Cardiac muscle cell (in vitro differentiated cells and primary cell): ENCODE measurements around the gene RGL2. TPM values are rescaled to one million over a fixed set of nuclear protein-coding genes. Genes with fewer than 3 reads are reported as not detected.

Source experiments
- DNase-seq, 2 donors: peaks; one replicate each; pipeline versions ENCODE4 v3.0.0 to v3.0.0-alpha.2; 2010 to 2017; ENCODE audit warnings: low read depth in 1 of 2, low spot score in 1 of 2
- H3K27ac ChIP-seq: fragments of 200-600 bp; sonication (generic); 2 replicates; pipeline ENCODE4 v1.5.1; 2016
- H3K27me3 ChIP-seq: fragments of 200-600 bp; sonication (generic); 2 replicates; pipeline ENCODE4 v1.6.0; 2016; ENCODE audit warnings: control low read depth
- H3K36me3 ChIP-seq: fragments of 200-600 bp; sonication (generic); 2 replicates; pipeline ENCODE4 v1.5.1; 2016; ENCODE audit warnings: control low read depth
- H3K4me1 ChIP-seq: fragments of 200-600 bp; sonication (generic); 2 replicates; pipeline ENCODE4 v1.8.1; 2017; ENCODE audit warnings: low read depth, mild to moderate bottlenecking, mixed run types
- H3K4me3 ChIP-seq: fragments of 200-600 bp; sonication (generic); 2 replicates; pipeline ENCODE4 v1.5.1; 2016; ENCODE audit warnings: mild to moderate bottlenecking
- H3K9me3 ChIP-seq: fragments of 200-600 bp; sonication (generic); 2 replicates; pipeline ENCODE4 v1.5.1; 2017; ENCODE audit warnings: low read depth, mild to moderate bottlenecking, control low read depth
- polyA plus RNA-seq: library from polyadenylated mRNA; unstranded; fragments of >200 nt; fragmentation: Nextera tagmentation; extraction: Ambion mirVana; gene quantifications from 2 replicates; pipeline ENCODE4 v1.2.1, GENCODE V29; 2016
- total RNA-seq: library from RNA; depleted of rRNA; stranded (reverse); fragments of >200 nt; gene quantifications from 2 replicates; pipeline ENCODE4 v1.2.3, GENCODE V29; 2016
- TF ChIP-seq, protein P1 (sequence below): IDR thresholded peaks from 2 replicates; pipeline ENCODE4 v1.5.1; 2012; ENCODE audit warnings: low read depth, mild to moderate bottlenecking, low read length

The RGL2 gene
- total and polyA plus RNA-seq, 2 experiments from 2014 or later: 86.1 to 89.8 TPM

DNA sequence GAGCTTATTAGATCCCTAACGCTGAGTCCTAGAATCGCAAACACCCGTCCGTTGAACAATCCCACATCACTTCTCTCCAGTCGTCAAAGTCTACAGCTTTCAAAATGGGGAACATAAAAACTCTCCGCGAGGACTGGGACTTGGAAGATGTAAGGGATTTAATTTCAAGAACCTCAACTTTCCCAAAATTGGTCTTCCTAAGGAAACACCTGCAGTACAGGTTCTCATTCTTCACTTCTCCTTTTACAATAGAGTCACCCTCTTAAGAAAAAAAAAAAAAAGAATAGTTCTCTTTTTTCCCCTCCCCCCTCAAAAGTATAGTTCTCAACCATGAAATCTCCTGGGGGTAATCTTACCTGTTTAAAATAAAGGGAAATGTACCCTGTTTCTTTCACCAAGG, 25.4 kb upstream of the RGL2 start:
- no peaks in the 10 kb centered on the region for H3K27me3 ChIP-seq

DNA sequence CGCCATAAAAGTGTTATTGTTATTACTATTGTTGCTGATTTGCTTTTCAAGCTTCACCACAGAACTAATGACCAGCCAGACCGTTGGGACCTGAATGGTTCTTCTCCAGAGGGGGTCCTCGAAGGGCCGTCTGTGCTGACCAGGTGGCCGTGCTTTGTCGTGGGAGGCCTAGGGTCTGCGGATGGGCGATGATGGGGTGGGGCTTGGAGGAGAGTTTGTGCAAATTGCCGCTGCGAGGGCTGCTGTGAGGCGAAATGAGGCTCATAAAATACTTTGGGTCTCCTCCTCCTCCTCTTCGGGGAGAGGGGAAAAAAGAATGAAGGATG, 24.8 kb upstream of the RGL2 start:
- peak overlapping the region; percentile 63 for H3K4me3 ChIP-seq
- H3K9me3 ChIP-seq: no peaks in the 10 kb centered on the region
- no peak for DNase-seq
- peak overlapping the region; percentile 92 for H3K27ac ChIP-seq
- no peaks in the 10 kb centered on the region for H3K27me3 ChIP-seq
- TF ChIP-seq, protein P1, sequence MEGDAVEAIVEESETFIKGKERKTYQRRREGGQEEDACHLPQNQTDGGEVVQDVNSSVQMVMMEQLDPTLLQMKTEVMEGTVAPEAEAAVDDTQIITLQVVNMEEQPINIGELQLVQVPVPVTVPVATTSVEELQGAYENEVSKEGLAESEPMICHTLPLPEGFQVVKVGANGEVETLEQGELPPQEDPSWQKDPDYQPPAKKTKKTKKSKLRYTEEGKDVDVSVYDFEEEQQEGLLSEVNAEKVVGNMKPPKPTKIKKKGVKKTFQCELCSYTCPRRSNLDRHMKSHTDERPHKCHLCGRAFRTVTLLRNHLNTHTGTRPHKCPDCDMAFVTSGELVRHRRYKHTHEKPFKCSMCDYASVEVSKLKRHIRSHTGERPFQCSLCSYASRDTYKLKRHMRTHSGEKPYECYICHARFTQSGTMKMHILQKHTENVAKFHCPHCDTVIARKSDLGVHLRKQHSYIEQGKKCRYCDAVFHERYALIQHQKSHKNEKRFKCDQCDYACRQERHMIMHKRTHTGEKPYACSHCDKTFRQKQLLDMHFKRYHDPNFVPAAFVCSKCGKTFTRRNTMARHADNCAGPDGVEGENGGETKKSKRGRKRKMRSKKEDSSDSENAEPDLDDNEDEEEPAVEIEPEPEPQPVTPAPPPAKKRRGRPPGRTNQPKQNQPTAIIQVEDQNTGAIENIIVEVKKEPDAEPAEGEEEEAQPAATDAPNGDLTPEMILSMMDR: no peak
- peaks cover 6% of the 10 kb centered on the region for H3K4me1 ChIP-seq
- peaks cover 20% of the 10 kb centered on the region for H3K36me3 ChIP-seq

More for the DNA sequence above, 25.4 kb upstream of the RGL2 start:
- TF ChIP-seq, protein P1: no peak
- Histone ChIP-seq H3K36me3 (peaks cover 14% of the 10 kb centered on the region), H3K4me3 (no peak overlapping the region), H3K27ac (no peak overlapping the region), H3K4me1 (peaks cover 6% of the 10 kb centered on the region), H3K9me3 (no peaks in the 10 kb centered on the region)
- no peak for DNase-seq

DNA sequence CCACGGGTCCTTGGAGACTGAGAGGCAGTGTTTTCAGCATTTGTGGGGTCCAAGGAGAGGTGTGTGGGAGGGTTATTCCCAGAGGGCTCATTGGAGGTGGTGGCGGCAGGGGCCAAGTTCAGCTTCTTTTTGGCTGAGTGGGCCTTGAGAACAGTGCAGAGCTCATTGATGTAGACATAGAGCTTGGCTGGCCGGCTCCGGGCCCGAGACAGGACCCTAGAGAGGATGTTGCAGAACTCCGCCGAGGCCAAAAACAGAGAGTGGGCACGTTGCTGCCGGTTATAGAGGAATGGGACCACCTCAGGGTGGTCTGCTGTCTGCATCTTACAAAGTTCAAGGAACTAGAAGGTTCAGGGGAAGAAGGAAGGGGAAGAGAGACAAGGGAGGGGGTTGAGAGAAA, 22.5 kb upstream of the RGL2 start:
- peaks cover 9% of the 10 kb centered on the region for H3K4me1 ChIP-seq
- no peaks in the 10 kb centered on the region for H3K27me3 ChIP-seq
- peaks cover 21% of the 10 kb centered on the region for H3K36me3 ChIP-seq
- H3K4me3 ChIP-seq: no peak overlapping the region
- H3K9me3 ChIP-seq: no peaks in the 10 kb centered on the region
- no peak for DNase-seq
- TF ChIP-seq, protein P1: no peak
- no peak overlapping the region for H3K27ac ChIP-seq

GRCh38 chr6:33320315-33321181, 21.8 kb upstream of the RGL2 start:
- DNase-seq: peak in 1 of 2 donors; percentile 94
- H3K27ac ChIP-seq: no peak overlapping the region

GRCh38 chr6:33319939-33320314, 21.2 kb upstream of the RGL2 start:
- TF ChIP-seq, protein P1: no peak
- no peak for DNase-seq
- no peak overlapping the region for H3K27ac ChIP-seq
- H3K4me1 ChIP-seq: peaks cover 9% of the 10 kb centered on the region
- H3K4me3 ChIP-seq: no peak overlapping the region
- peaks cover 21% of the 10 kb centered on the region for H3K36me3 ChIP-seq
- no peaks in the 10 kb centered on the region for H3K9me3 ChIP-seq
- no peaks in the 10 kb centered on the region for H3K27me3 ChIP-seq

More at GRCh38 chr6:33320315-33321181, 21.8 kb upstream of the RGL2 start:
- TF ChIP-seq, protein P1: no peak
- Histone ChIP-seq H3K36me3 (peaks cover 21% of the 10 kb centered on the region), H3K4me1 (peaks cover 9% of the 10 kb centered on the region), H3K27me3 (no peaks in the 10 kb centered on the region), H3K4me3 (no peak overlapping the region), H3K9me3 (no peaks in the 10 kb centered on the region)
